ENCODE measurements around the gene PTPRR.
A peak's percentile ranks its signal among the peaks of the same experiment; 100 is the strongest.

The PTPRR gene

DNA sequence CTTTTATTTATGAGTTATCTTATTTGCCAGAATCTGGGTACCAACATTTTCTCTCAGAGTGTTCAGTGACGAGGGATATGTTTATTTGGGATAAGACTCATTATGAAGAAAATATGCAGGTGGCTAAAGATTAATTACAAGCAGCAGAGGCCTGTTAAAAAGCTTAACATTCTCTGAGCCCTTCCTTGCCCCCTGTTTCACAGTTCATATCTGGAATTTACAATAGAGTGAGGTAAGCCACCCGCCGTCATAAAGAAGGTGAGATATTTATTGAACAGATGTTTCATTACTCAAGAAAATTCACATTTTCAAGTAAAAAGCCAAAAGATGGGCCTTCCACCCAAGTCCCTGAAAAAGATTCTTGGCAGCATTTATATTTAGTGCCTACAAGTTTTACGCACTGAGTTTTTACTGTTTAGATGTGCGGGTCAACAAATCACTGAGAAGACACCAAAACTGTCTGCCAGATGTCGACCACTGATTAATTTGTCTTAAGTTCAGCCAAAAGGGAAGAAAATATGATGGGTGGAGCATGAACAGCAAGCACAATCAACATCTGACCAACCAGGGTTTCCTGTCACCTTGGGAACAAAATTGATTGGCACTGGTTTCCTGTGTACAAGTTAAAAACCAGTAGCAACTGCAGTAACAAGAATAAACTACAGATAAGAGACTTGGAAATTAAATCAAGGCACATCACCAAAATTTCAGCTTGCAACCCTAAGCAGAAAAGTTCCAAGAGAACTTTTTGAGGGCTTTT, 197.8 kb downstream of the PTPRR start:
- TF ChIP-seq TARDBP (IDR thresholded peaks at IDR 0.05), result no peak
- TF ChIP-seq, protein P1, sequence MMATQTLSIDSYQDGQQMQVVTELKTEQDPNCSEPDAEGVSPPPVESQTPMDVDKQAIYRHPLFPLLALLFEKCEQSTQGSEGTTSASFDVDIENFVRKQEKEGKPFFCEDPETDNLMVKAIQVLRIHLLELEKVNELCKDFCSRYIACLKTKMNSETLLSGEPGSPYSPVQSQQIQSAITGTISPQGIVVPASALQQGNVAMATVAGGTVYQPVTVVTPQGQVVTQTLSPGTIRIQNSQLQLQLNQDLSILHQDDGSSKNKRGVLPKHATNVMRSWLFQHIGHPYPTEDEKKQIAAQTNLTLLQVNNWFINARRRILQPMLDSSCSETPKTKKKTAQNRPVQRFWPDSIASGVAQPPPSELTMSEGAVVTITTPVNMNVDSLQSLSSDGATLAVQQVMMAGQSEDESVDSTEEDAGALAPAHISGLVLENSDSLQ (IDR thresholded peaks at IDR 0.05), result peak; percentile 85
- no peak for DNase-seq (ENCODE audit: extremely low spot score)
- POLR2A ChIA-PET, result no interaction called here
- CTCF ChIA-PET, result interaction anchor here (0.9 kb wide), 1 partner anchor 504 kb away, joined by 4 read pairs; no protein-coding TSS in a partner anchor

DNA sequence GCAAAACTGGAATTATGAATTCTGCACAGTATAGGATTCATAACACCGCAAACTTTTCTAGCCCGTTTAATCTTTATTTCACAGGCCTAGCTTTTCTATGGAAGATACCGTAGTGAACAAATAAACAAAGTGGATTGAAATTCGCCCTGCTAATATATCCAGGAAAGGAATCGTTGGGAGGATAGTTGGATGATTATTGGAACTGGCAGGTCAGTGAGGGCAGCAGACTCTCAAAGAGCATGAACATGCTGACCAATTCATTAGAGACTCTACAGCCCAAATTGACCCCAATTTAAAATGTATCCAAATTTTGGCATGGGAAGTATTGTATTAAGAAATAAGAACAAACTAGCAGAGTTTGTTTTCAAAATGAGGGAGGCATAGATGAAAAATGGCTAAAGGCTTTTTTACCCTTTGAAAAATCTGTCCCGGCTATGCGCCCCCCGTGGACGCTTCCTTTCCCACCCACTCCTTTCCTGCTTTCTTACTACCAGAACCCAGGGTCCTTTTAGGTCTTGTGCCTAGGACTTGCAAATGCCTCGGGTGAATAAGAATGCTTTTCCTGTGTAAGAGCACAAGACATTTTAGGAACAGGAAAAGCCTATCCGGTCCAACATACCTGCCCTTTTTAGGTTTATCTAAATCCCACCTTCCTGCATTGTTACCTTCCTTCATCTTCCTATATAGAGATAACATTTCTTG, 198.7 kb downstream of the PTPRR start:
- POLR2A ChIA-PET, result no interaction called here
- TF ChIP-seq ZNF384 (IDR thresholded peaks at IDR 0.05) (no peak), SP1 (IDR thresholded peaks at IDR 0.05) (no peak), ELF4 (IDR thresholded peaks at IDR 0.05) (no peak), FOXA1 (IDR thresholded peaks at IDR 0.05) (no peak), ARNT (IDR thresholded peaks at IDR 0.05) (no peak), L3MBTL2 (conservative IDR thresholded peaks at IDR 0.05) (no peak), NFRKB (IDR thresholded peaks at IDR 0.05) (no peak), BHLHE40 (IDR thresholded peaks at IDR 0.05; ENCODE audit: borderline replicate concordance) (no peak), FOXM1 (IDR thresholded peaks at IDR 0.05; ENCODE audit: borderline replicate concordance) (no peak)
- TF ChIP-seq, protein P1 (IDR thresholded peaks at IDR 0.05), result no peak
- no peak for DNase-seq (ENCODE audit: extremely low spot score)
- CTCF ChIA-PET, result interaction anchor here (0.9 kb wide), 1 partner anchor 503 kb away, joined by 4 read pairs; no protein-coding TSS in a partner anchor

- CTCF ChIA-PET, result interaction anchor here (1.0 kb wide), 1 partner anchor 144 kb away, joined by 3 read pairs; no protein-coding TSS in a partner anchor
- TF ChIP-seq FOXM1 (IDR thresholded peaks at IDR 0.05; ENCODE audit: borderline replicate concordance) (no peak), L3MBTL2 (conservative IDR thresholded peaks at IDR 0.05) (no peak), SP1 (IDR thresholded peaks at IDR 0.05) (no peak), TARDBP (IDR thresholded peaks at IDR 0.05) (no peak), HDGF (IDR thresholded peaks at IDR 0.05; ENCODE audit: borderline replicate concordance) (no peak), BHLHE40 (IDR thresholded peaks at IDR 0.05; ENCODE audit: borderline replicate concordance) (no peak), LEF1 (IDR thresholded peaks at IDR 0.05; ENCODE audit: borderline replicate concordance) (no peak), CTBP1 (IDR thresholded peaks at IDR 0.05; ENCODE audit: borderline replicate concordance) (no peak), NFRKB (IDR thresholded peaks at IDR 0.05) (no peak), SUZ12 (IDR thresholded peaks at IDR 0.05) (no peak), ARNT (IDR thresholded peaks at IDR 0.05) (no peak)
- TF ChIP-seq, protein P1 (IDR thresholded peaks at IDR 0.05), result no peak
- DNase-seq (ENCODE audit: extremely low spot score), result no peak
- POLR2A ChIA-PET, result no interaction called here
These were observed 199.3 kb downstream of the PTPRR start for GRCh38 chr12:70721216-70721615.

GRCh38 chr12:70719672-70720420, 200.7 kb downstream of the PTPRR start:
- TF ChIP-seq TARDBP (IDR thresholded peaks at IDR 0.05) (no peak), ZNF384 (IDR thresholded peaks at IDR 0.05) (no peak)
- peak; percentile 58 for DNase-seq (ENCODE audit: extremely low spot score)
- ChIA-PET CTCF (interaction anchor here (0.6 to 1.3 kb wide), 4 partner anchors 115 to 500 kb away, joined by 3 to 5 read pairs (median 4); no protein-coding TSS in a partner anchor), POLR2A (no interaction called here)

DNA sequence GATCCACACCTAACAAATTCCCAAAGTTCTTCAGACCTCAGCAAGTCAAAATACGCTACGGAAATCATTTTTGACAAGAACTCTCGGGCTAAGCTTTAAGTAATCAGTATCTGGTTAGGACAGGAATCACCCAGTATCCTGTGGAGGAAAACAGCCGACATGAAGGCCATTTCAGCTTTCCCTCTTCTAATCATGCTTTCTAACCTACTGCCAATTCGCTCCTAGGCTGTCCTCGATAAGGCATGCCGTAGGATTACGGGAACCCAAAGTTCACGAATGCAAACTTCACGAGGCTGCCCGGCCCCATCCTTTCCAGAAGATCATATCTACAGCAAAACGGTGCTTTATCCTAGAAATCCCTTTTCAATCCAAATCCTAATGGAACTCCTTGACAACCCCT, 201.5 kb downstream of the PTPRR start:
- TF ChIP-seq ARNT (IDR thresholded peaks at IDR 0.05) (no peak), FOXK2 (IDR thresholded peaks at IDR 0.05) (no peak), SUZ12 (IDR thresholded peaks at IDR 0.05) (no peak), ELF4 (IDR thresholded peaks at IDR 0.05) (no peak)
- ChIA-PET CTCF (interaction anchor here (0.6 to 1.3 kb wide), 4 partner anchors 115 to 501 kb away, joined by 3 to 5 read pairs (median 4); no protein-coding TSS in a partner anchor), POLR2A (no interaction called here)
- DNase-seq (ENCODE audit: extremely low spot score), result no peak

- ChIA-PET CTCF (no interaction called here), POLR2A (no interaction called here)
- no peak for DNase-seq (ENCODE audit: extremely low spot score)
- no peak for TF ChIP-seq FOXK2 (IDR thresholded peaks at IDR 0.05)
- TF ChIP-seq SUZ12 (IDR thresholded peaks at IDR 0.05), result no peak
- TF ChIP-seq FOXA1 (IDR thresholded peaks at IDR 0.05), result no peak
- no peak for TF ChIP-seq ZNF384 (IDR thresholded peaks at IDR 0.05)
- no peak for TF ChIP-seq SP1 (IDR thresholded peaks at IDR 0.05)
- no peak for TF ChIP-seq HDGF (IDR thresholded peaks at IDR 0.05; ENCODE audit: borderline replicate concordance)
- TF ChIP-seq ARNT (IDR thresholded peaks at IDR 0.05), result no peak
- TF ChIP-seq ELF4 (IDR thresholded peaks at IDR 0.05), result no peak
- no peak for TF ChIP-seq CTBP1 (IDR thresholded peaks at IDR 0.05; ENCODE audit: borderline replicate concordance)
- TF ChIP-seq TARDBP (IDR thresholded peaks at IDR 0.05), result no peak
- TF ChIP-seq NFRKB (IDR thresholded peaks at IDR 0.05), result no peak
- TF ChIP-seq LEF1 (IDR thresholded peaks at IDR 0.05; ENCODE audit: borderline replicate concordance), result no peak
- TF ChIP-seq BHLHE40 (IDR thresholded peaks at IDR 0.05; ENCODE audit: borderline replicate concordance), result no peak
- TF ChIP-seq FOXM1 (IDR thresholded peaks at IDR 0.05; ENCODE audit: borderline replicate concordance), result no peak
- TF ChIP-seq, protein P1 (IDR thresholded peaks at IDR 0.05), result no peak
- TF ChIP-seq L3MBTL2 (conservative IDR thresholded peaks at IDR 0.05), result no peak
These were observed 208.7 kb downstream of the PTPRR start for GRCh38 chr12:70711831-70712230.

Data from HEK293T (cell line).